LNCaP clone FGC (cell line): ENCODE results near the gene FNDC7.
"Not testable (repeated sequence)": the region's sequence is repeated elsewhere in the genome, so short reads cannot be mapped to it uniquely, and the experiment has no call there.

Experiments used
- DNase-seq: peaks from one replicate; pipeline ENCODE4 v3.0.0-alpha.2; 2011; ENCODE audit warnings: low read depth
- H3K4me3 ChIP-seq: 2 replicates; pipeline ENCODE4 v1.5.1; 2011; ENCODE audit warnings: mild to moderate bottlenecking, low read depth, low read length, control low read depth
- TF ChIP-seq, protein P1 (sequence below): IDR thresholded peaks from 2 replicates; pipeline ENCODE4 v1.5.1; 2012; ENCODE audit warnings: mild to moderate bottlenecking; ENCODE audit not compliant: control insufficient read depth, insufficient read depth; ENCODE audit errors: extremely low read depth

The FNDC7 gene, protein sequence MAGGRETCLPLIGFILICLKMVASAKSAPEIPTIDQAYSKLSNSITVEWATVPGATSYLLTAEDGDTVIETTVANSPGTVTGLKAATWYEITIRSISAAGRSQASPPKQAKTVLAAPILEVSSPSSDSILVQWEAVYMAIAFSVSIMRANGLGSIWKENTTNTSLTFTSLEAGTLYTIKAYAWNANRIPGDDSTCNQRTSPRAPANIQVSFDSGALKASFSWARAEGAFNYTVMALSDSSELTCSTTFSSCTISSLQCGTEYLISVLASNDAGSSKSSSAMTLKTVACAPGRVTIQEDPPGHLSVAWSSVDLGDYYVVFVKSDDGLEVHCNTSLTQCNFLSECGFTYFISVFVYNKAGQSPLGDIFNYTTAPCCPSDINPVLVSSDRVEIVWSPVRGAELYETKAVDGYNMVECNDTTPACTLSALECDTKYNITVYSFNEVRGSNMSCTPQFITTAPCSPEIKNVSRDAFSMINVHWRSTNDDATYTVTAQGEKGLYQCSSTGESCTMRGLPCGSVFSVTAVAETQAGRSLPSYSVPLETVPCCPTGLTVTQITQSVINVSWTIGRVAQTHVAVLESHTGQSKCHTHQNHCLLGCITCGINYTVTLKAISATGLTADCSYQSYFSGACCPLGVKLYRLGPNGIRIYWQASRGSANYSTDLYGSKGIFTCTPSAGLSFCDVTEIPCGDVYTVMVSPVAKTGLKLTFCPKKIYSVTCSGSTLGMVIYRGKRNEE

DNA sequence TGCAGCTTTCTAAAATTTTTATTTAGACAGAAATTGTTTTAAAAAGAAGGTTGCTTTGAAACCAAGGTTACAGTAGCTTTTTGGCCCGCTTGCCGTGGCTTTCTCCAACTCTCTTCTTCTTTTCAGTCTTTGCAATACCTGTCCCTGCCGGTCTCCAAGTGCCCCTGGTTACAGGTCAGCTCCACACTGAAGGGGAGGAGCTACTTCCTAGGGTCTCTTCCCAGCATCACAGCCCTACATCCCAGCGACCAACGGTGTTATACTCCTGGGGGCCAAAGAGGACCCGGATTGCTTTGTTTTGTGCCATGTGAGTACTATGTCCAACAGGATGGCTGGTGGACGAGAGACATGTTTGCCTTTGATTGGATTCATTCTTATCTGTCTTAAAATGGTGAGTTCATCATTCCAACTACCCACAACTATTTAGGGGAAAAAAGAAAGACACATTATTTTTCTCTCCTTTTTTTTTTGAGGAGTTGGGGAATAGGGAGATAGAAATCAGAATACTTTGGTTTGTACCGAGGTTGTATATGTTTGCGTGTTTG, at the start of gene FNDC7:
FNDC7 (plus strand) TSS at position 303 of the 545 bp plus-strand sequence; CDS start at position 329, 26 bp downstream.
- no peak within 1 kb of the TSS for H3K4me3 ChIP-seq
- no peak for DNase-seq
- TF ChIP-seq, protein P1, sequence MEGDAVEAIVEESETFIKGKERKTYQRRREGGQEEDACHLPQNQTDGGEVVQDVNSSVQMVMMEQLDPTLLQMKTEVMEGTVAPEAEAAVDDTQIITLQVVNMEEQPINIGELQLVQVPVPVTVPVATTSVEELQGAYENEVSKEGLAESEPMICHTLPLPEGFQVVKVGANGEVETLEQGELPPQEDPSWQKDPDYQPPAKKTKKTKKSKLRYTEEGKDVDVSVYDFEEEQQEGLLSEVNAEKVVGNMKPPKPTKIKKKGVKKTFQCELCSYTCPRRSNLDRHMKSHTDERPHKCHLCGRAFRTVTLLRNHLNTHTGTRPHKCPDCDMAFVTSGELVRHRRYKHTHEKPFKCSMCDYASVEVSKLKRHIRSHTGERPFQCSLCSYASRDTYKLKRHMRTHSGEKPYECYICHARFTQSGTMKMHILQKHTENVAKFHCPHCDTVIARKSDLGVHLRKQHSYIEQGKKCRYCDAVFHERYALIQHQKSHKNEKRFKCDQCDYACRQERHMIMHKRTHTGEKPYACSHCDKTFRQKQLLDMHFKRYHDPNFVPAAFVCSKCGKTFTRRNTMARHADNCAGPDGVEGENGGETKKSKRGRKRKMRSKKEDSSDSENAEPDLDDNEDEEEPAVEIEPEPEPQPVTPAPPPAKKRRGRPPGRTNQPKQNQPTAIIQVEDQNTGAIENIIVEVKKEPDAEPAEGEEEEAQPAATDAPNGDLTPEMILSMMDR: no peak

DNA sequence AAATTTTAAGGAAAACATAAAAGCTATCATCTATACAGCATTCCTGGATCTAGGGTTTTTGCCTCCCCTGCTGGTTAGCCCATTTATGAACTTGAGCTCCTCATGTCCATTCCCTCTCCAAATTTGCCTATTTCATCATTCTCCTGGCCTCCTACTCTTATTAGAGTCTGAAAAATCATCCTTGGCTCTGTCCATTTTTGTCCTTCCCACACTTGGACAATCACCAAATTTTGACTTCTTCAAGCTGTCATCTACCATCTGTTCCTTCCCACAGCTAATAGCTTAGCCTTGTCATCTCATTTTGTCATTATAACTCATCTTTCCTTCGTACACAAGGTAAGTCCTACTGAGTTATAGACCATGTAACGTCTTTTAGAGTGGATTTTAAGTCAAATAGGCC, 49.6 kb upstream of the FNDC7 start:
- no peak overlapping the region for H3K4me3 ChIP-seq
- TF ChIP-seq, protein P1: no peak
- DNase-seq: no peak

DNA sequence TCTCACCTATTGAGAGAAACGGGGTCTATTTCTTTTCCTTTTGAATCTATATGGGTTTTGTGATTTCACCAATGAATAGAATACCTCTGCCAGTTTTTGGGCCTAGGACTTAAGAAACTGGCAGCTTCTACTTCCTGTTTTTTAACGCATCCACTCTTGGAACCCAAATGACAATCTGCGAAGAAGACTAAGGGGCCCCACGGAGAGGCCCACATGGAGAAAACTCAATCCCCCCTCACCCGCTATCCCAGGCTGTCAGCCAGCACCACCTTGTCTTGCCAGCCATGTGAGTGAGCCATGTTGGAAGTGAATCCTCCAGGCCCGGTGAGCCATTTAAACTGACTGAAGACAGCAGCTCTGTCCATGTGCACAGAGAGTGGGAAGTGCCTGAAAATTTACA, 48.2 kb upstream of the FNDC7 start:
- TF ChIP-seq, protein P1: no peak
- H3K4me3 ChIP-seq: no peak overlapping the region
- DNase-seq: no peak

DNA sequence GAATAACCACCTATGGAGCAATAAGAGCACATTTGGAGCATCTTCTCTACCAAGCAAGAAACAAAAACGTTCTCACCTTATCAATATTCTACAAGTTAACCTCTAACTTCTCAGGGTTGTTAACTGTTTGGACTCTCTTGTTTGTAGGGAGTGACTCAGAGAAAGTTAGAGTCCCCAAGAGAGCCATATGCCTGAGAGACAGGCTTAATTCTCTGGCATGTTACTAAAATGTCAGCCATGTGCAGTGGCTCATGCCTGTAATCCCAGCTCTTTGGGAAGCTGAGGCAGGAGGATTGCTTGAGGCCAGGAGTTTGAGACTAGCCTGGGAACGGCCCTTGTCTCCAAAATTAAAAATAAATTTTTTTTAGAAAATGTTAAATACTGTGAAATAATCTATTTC, 47.6 kb upstream of the FNDC7 start:
- TF ChIP-seq, protein P1: no peak
- no peak for DNase-seq
- H3K4me3 ChIP-seq: no peak overlapping the region

DNA sequence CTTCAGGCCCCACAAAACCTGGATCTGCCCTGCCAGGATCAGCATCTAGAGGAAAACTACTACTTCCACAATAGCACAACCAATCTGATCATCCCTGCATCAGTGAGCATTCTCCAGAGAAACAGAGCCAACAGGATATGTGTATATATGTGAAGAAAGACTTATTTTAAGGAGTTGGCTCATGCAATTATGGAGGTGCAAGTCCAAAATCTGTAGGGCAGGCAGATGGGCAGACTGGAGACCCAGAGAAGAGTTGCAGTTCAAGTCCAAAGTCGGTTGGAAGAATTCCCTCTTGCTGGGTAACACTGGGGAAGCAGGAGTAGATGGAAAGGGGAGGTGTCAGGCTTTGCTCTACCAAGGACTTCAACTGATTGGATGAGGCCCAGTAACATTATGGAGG, 46.9 kb upstream of the FNDC7 start:
- DNase-seq: no peak
- TF ChIP-seq, protein P1: no peak
- no peak overlapping the region for H3K4me3 ChIP-seq

DNA sequence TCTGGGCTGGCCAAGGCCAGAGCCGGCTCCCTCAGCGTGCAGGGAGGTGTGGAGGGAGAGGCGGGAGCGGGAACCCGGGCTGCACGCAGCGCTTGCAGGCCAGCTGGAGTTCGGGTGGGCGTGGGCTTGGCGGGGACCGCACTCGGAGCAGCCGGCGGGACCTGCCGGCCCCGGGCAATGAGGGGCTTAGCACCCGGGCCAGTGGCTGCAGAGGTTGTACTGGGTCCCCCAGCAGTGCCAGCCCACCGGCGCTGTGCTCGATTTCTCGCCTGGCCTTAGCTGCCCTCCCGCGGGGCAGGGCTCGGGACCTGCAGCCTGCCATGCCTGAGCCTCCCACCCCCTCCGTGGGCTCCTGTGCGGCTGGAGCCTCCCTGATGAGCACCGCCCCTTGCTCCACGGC, 45.3 kb upstream of the FNDC7 start:
- not testable (repeated sequence) for DNase-seq, H3K4me3 ChIP-seq

DNA sequence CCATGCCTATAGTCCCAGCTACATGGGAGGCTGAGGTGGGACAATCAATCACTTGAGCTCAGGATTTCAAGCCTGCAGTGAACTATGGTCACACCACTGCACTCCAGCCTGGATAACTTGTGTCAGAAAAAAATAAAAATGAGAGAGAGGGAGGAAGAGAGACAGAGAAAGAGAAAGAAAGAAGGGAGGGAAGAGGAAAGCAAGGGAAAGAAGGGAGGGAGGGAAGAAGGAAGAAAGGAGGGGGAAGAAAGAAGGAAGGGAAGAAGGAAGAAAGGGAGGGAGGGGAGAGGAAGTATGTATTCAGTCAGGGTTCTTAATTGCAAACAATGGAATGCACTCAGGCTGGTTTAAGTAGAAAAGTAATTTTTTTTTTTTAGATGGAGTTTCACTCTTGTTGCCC, 43.9 kb upstream of the FNDC7 start:
- H3K4me3 ChIP-seq: no peak overlapping the region
- DNase-seq: no peak
- TF ChIP-seq, protein P1: no peak
